Measurements from ENCODE around the gene PRRG1.

PRRG1 gene

DNA sequence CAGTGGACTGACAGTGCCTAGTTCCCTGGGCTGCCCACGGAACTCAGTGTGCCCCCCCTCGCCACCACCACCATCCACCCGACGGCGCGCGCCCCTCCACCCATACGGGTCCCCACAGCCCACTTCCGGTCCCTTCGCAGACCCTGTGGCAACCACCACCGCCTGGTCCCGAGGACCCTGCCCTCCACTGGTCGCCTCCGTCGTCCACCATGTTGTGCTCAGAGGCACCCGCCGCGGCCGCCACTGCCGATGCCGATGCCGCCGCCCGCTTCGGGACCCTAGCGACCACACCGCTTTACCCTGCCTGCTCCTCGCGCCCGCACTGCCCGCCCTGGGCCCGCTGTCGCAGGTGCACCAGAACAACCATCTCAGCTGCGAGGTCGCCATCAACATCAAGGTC is 155.8 kb downstream of the PRRG1 start:
- Histone ChIP-seq H3K9me3 (ENCODE audit: insufficient read depth, low read length) (no peaks in the 10 kb centered on the region), H3K36me3 (ENCODE audit: low read length) (no peaks in the 10 kb centered on the region), H3F3A (ENCODE audit: insufficient read depth) (no peaks in the 10 kb centered on the region), H3K9ac (ENCODE audit: low read length) (no peak overlapping the region), H2AFZ (ENCODE audit: low read depth, low read length, severe bottlenecking) (no peak overlapping the region), H3K4me2 (ENCODE audit: low read depth, low read length, poor library complexity, severe bottlenecking) (no peak overlapping the region), H3K79me2 (ENCODE audit: insufficient read depth, low read length) (no peaks in the 10 kb centered on the region), H3K27me3 (ENCODE audit: low read length) (no peaks in the 10 kb centered on the region), H3K27ac (ENCODE audit: low read depth, low read length) (no peak overlapping the region), H3K9me2 (replicated peaks; ENCODE audit: insufficient read depth, low read length) (no peaks in the 10 kb centered on the region), H4K20me1 (ENCODE audit: low read depth, low read length) (no peaks in the 10 kb centered on the region), H3K4me3 (ENCODE audit: insufficient read depth, low read length, poor library complexity, severe bottlenecking) (no peak overlapping the region)
- no peak for TF ChIP-seq EZH2phosphoT487 (conservative IDR thresholded peaks at IDR 0.05; ENCODE audit: low read length)
- TF ChIP-seq, protein P1, sequence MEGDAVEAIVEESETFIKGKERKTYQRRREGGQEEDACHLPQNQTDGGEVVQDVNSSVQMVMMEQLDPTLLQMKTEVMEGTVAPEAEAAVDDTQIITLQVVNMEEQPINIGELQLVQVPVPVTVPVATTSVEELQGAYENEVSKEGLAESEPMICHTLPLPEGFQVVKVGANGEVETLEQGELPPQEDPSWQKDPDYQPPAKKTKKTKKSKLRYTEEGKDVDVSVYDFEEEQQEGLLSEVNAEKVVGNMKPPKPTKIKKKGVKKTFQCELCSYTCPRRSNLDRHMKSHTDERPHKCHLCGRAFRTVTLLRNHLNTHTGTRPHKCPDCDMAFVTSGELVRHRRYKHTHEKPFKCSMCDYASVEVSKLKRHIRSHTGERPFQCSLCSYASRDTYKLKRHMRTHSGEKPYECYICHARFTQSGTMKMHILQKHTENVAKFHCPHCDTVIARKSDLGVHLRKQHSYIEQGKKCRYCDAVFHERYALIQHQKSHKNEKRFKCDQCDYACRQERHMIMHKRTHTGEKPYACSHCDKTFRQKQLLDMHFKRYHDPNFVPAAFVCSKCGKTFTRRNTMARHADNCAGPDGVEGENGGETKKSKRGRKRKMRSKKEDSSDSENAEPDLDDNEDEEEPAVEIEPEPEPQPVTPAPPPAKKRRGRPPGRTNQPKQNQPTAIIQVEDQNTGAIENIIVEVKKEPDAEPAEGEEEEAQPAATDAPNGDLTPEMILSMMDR (IDR thresholded peaks at IDR 0.05; ENCODE audit: insufficient read depth, low read length, poor library complexity, severe bottlenecking) = no peak
